PFSK-1 (cell line): ENCODE results near the gene C16orf95.

ENCODE experiments used
- SIN3A ChIP-seq: IDR thresholded peaks from 2 replicates; pipeline ENCODE4 v1.6.1; 2012; ENCODE audit warnings: mild to moderate bottlenecking, low read length, moderate library complexity, borderline replicate concordance; ENCODE audit not compliant: insufficient read depth
- TF ChIP-seq, protein P1 (sequence below), 2 experiments: IDR thresholded peaks; 2 replicates each; pipeline versions ENCODE4 v1.6.1 to v1.8.0; 2011 to 2012; ENCODE audit warnings: low read depth in 2 of 2, low read length in 2 of 2, control low read depth in 1 of 2, inconsistent platforms in 1 of 2, mild to moderate bottlenecking in 1 of 2, moderate library complexity in 1 of 2; ENCODE audit not compliant: insufficient read depth in 1 of 2

DNA sequence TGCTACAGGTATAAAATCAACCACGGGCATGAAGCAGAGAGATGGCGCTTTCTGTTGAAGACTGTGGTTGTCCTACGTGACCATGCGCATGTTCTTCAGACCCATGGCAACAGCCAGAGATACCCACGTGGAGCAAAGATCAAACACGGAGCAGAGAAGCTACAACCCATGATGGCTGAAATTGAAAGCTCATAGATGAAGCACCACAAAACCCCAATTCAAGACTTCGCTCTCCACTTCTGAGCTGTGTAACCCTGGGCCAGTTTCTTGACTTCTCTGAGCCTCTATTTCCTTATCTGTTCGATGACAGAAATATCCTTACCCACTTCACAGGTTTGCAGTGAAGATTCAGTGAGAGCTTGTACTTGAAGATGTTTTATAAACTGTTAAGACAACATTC is 49.6 kb downstream of the C16orf95 start:
- TF ChIP-seq, protein P1, sequence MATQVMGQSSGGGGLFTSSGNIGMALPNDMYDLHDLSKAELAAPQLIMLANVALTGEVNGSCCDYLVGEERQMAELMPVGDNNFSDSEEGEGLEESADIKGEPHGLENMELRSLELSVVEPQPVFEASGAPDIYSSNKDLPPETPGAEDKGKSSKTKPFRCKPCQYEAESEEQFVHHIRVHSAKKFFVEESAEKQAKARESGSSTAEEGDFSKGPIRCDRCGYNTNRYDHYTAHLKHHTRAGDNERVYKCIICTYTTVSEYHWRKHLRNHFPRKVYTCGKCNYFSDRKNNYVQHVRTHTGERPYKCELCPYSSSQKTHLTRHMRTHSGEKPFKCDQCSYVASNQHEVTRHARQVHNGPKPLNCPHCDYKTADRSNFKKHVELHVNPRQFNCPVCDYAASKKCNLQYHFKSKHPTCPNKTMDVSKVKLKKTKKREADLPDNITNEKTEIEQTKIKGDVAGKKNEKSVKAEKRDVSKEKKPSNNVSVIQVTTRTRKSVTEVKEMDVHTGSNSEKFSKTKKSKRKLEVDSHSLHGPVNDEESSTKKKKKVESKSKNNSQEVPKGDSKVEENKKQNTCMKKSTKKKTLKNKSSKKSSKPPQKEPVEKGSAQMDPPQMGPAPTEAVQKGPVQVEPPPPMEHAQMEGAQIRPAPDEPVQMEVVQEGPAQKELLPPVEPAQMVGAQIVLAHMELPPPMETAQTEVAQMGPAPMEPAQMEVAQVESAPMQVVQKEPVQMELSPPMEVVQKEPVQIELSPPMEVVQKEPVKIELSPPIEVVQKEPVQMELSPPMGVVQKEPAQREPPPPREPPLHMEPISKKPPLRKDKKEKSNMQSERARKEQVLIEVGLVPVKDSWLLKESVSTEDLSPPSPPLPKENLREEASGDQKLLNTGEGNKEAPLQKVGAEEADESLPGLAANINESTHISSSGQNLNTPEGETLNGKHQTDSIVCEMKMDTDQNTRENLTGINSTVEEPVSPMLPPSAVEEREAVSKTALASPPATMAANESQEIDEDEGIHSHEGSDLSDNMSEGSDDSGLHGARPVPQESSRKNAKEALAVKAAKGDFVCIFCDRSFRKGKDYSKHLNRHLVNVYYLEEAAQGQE (IDR thresholded peaks at IDR 0.05; ENCODE audit: insufficient read depth in 1 of 2, low read depth in 2 of 2, low read length in 2 of 2): no peak
- no peak for TF ChIP-seq SIN3A
